Neuron (in vitro differentiated cells): ENCODE measurements around the gene HYAL2.
"Not testable (repeated sequence)": the region's sequence is repeated elsewhere in the genome, so short reads cannot be mapped to it uniquely, and the experiment has no call there.

Experiments
- H2AFZ ChIP-seq: one replicate; pipeline ENCODE4 v1.6.1; 2013; ENCODE audit warnings: low read depth, mild to moderate bottlenecking, inconsistent platforms, low read length, moderate library complexity
- H3K27me3 ChIP-seq: one replicate; pipeline ENCODE4 v1.6.1; 2013; ENCODE audit warnings: low read length; ENCODE audit not compliant: insufficient read depth
- H3K36me3 ChIP-seq: one replicate; pipeline ENCODE4 v1.6.1; 2013; ENCODE audit warnings: low read length; ENCODE audit not compliant: insufficient read depth
- H3K4me1 ChIP-seq: one replicate; pipeline ENCODE4 v1.6.1; 2013; ENCODE audit warnings: low read length; ENCODE audit not compliant: insufficient read depth
- H3K4me3 ChIP-seq: 2 replicates; pipeline ENCODE4 v1.5.1; 2013; ENCODE audit warnings: mild to moderate bottlenecking, low read length, moderate library complexity
- H3K9me3 ChIP-seq: one replicate; pipeline ENCODE4 v1.6.1; 2013; ENCODE audit warnings: low read length

The HYAL2 gene

GRCh38 chr3:50278123-50278879 lies 44.2 kb downstream of the HYAL2 start:
- no peak overlapping the region for H3K4me3 ChIP-seq
- no peaks in the 10 kb centered on the region for H3K9me3 ChIP-seq
- no peak overlapping the region for H2AFZ ChIP-seq
- H3K36me3 ChIP-seq = no peaks in the 10 kb centered on the region
- no peaks in the 10 kb centered on the region for H3K4me1 ChIP-seq
- H3K27me3 ChIP-seq = no peaks in the 10 kb centered on the region

- Histone ChIP-seq H3K4me1 (peaks cover 2% of the 10 kb centered on the region), H3K9me3 (no peaks in the 10 kb centered on the region), H3K36me3 (no peaks in the 10 kb centered on the region), H3K27me3 (no peaks in the 10 kb centered on the region), H2AFZ (no peak overlapping the region), H3K4me3 (no peak overlapping the region)
Observed at GRCh38 chr3:50276762-50277101, 45.8 kb downstream of the HYAL2 start.

DNA sequence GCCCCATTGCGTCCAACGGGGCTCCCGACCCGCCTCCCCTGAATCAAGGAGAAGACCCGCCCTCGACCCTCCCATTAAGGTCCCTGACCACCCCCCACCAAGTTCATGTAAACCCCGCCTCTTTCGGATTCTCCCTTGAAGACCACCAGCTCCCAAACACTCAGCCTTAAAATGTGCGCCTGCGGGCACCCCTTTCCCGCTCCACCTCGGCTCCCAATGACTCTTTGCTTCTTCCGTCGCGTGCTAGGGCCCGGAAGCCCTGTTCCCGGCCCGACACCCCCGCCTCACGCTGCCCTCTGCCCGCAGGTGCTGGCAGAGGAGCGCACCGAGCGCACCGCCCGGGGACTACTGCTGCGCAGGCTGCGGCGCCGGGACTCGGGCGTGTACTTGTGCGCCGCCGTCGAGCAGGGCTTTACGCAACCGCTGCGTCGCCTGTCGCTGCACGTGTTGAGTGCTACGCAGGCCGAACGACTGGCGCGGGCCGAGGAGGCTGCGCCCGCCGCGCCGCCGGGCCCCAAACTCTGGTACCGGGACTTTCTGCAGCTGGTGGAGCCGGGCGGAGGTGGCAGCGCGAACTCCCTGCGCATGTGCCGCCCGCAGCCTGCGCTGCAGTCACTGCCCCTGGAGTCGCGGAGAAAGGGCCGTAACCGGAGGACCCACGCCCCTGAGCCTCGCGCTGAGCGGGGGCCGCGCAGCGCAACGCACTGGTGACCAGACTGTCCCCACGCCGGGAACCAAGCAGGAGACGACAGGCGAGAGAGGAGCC lies 46.4 kb downstream of the HYAL2 start:
- Histone ChIP-seq H2AFZ (no peak overlapping the region), H3K9me3 (no peaks in the 10 kb centered on the region), H3K4me3 (no peak overlapping the region), H3K4me1 (peaks cover 2% of the 10 kb centered on the region), H3K36me3 (no peaks in the 10 kb centered on the region), H3K27me3 (no peaks in the 10 kb centered on the region)

DNA sequence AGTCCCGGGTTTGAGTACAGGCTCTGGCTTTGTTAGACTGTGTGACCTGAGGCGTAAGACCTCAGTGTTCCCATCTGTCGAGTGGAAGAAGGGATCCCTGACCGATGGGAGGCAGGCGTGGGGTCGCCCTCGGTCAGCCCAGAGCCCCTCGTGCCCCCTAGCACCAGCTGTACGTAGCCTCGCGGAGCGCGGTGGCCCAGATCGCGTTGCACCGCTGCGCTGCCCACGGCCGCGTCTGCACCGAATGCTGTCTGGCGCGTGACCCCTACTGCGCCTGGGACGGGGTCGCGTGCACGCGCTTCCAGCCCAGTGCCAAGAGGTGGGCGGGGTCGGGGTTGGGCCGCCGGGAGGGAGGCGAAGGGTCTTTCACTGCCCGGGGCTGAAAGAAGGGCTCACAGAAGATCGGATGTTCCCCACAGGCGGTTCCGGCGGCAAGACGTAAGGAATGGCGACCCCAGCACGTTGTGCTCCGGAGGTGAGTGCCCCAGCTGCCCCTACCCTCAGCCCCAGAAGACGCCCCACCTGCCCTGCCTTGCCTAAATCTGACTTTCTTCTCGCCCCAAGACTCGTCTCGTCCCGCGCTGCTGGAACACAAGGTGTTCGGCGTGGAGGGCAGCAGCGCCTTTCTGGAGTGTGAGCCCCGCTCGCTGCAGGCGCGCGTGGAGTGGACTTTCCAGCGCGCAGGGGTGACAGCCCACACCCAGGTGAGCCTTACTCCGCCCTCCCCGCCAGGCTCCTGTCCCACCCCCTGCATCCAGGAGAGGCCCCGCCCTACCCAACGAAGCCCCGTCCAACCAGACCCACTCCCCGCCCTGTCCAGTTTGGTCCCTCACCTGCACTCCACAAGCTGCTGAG lies 47.2 kb downstream of the HYAL2 start:
- H3K4me3 ChIP-seq = no peak overlapping the region
- no peaks in the 10 kb centered on the region for H3K36me3 ChIP-seq
- H3K9me3 ChIP-seq = no peaks in the 10 kb centered on the region
- H2AFZ ChIP-seq = no peak overlapping the region
- peaks cover 2% of the 10 kb centered on the region for H3K4me1 ChIP-seq
- H3K27me3 ChIP-seq = no peaks in the 10 kb centered on the region

- Histone ChIP-seq H3K27me3 (no peaks in the 10 kb centered on the region), H3K36me3 (no peaks in the 10 kb centered on the region), H3K4me3 (no peak overlapping the region)
Observed at GRCh38 chr3:50274371-50275104, 48.0 kb downstream of the HYAL2 start.

GRCh38 chr3:50273689-50274065 lies 48.9 kb downstream of the HYAL2 start:
- Histone ChIP-seq H3K27me3 (no peaks in the 10 kb centered on the region), H3K36me3 (no peaks in the 10 kb centered on the region), H3K4me3 (no peak overlapping the region), H3K4me1 (peaks cover 14% of the 10 kb centered on the region), H3K9me3 (no peaks in the 10 kb centered on the region), H2AFZ (no peak overlapping the region)

More at GRCh38 chr3:50274371-50275104, 48.0 kb downstream of the HYAL2 start:
- H2AFZ ChIP-seq = no peak overlapping the region
- peaks cover 5% of the 10 kb centered on the region for H3K4me1 ChIP-seq
- no peaks in the 10 kb centered on the region for H3K9me3 ChIP-seq

DNA sequence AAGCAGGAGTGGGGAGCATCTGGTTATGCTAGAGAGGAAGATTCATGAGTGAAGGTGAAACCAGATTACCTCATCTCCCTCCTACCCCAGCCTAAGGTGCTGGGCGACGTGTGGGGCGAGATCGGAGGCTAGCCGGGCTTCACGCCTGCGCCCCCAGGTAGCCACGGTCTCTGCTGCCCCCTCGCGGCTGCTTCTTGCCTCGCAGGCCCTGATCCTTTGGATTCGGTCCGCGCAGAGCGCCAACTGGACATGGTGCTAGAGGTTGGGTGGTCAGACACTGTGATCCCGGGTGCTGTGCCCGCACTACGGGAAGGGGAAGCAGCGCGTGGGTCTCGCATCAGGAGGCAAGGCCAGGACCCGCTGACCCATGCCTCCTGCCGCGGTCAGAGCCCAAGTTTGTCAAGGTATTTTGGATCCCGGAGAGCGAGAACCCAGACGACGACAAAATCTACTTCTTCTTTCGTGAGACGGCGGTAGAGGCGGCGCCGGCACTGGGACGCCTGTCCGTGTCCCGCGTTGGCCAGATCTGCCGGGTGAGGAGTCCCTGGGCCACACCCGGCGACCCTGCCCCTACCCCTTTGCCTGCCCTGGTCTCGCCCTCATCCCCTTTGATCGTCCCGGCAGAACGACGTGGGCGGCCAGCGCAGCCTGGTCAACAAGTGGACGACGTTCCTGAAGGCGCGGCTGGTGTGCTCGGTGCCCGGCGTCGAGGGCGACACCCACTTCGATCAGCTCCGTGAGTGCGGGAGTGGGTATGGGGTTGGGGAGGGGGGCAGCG lies 49.4 kb downstream of the HYAL2 start:
- no peaks in the 10 kb centered on the region for H3K9me3 ChIP-seq
- peaks cover 19% of the 10 kb centered on the region for H3K4me1 ChIP-seq
- no peak overlapping the region for H2AFZ ChIP-seq
- H3K4me3 ChIP-seq = no peak overlapping the region
- H3K27me3 ChIP-seq = no peaks in the 10 kb centered on the region
- H3K36me3 ChIP-seq = no peaks in the 10 kb centered on the region

DNA sequence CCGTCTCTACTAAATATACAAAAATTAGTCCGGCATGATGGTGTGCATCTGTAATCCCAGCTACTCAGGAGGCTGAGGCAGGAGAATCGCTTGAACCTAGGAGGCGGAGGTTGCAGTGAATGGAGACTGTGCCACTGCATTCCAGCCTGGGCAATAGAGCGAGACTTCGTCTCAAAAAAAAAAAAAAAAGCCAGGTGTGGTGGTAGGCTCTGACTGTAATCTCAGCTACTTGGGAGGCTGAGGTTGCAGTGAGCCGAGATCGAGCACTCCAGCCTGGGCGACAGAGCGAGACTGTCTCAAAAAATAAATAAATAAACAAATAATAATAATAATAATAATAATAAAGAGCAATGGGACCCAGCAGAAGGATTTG lies 50.0 kb downstream of the HYAL2 start:
- not testable (repeated sequence) for H3K27me3 ChIP-seq, H3K36me3 ChIP-seq, H2AFZ ChIP-seq, H3K4me3 ChIP-seq, H3K9me3 ChIP-seq
- peaks cover 25% of the 10 kb centered on the region for H3K4me1 ChIP-seq

GRCh38 chr3:50271314-50271936 lies 51.1 kb downstream of the HYAL2 start:
- Histone ChIP-seq H3K36me3 (no peaks in the 10 kb centered on the region), H3K4me3 (no peak overlapping the region), H3K4me1 (peaks cover 35% of the 10 kb centered on the region), H3K27me3 (no peaks in the 10 kb centered on the region), H2AFZ (no peak overlapping the region), H3K9me3 (no peaks in the 10 kb centered on the region)

GRCh38 chr3:50270422-50271224 lies 51.9 kb downstream of the HYAL2 start:
- H3K9me3 ChIP-seq = no peaks in the 10 kb centered on the region
- no peak overlapping the region for H3K4me3 ChIP-seq
- no peak overlapping the region for H2AFZ ChIP-seq
- no peaks in the 10 kb centered on the region for H3K27me3 ChIP-seq
- no peaks in the 10 kb centered on the region for H3K36me3 ChIP-seq
- peaks cover 39% of the 10 kb centered on the region for H3K4me1 ChIP-seq

- no peak overlapping the region for H2AFZ ChIP-seq
- H3K27me3 ChIP-seq = no peaks in the 10 kb centered on the region
- no peaks in the 10 kb centered on the region for H3K36me3 ChIP-seq
- H3K4me1 ChIP-seq = peaks cover 45% of the 10 kb centered on the region
- no peak overlapping the region for H3K4me3 ChIP-seq
- no peaks in the 10 kb centered on the region for H3K9me3 ChIP-seq
Observed at GRCh38 chr3:50269977-50270413, 52.5 kb downstream of the HYAL2 start.
